SK-N-SH (cell line): ENCODE measurements around the gene LILRB5.

Experiments
- POLR2AphosphoS5 ChIP-seq: IDR thresholded peaks from 2 replicates; pipeline ENCODE4 v1.6.1; 2012; ENCODE audit warnings: low read depth, low read length
- TF ChIP-seq, protein P1 (sequence below): fragments of 200-600 bp; sonication (generic); IDR thresholded peaks from 2 replicates; pipeline ENCODE4 v1.6.1; 2017; ENCODE audit warnings: antibody characterized with exemption, mild to moderate bottlenecking, moderate library complexity

DNA sequence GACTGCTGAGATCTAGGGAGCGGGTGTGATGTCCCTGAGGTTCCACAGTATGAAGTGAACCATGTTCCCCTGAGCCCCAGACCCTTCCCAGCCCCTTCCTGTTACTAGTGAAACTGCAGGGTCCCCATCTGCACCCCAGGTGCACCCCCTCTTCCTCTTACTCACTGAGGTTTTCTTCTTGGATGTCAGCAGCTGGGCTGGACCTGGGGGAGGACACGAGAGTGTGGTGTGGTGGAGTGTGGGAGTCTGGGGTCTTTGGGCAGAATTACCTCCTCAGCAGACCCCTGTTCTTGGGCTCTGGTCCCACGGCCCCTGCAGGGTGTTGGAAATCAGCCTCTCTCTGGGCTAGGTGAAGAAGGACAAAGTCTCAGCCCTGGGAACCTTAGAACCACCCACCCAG, 11.1 kb downstream of the LILRB5 start:
- TF ChIP-seq POLR2AphosphoS5 = no peak
- TF ChIP-seq, protein P1, sequence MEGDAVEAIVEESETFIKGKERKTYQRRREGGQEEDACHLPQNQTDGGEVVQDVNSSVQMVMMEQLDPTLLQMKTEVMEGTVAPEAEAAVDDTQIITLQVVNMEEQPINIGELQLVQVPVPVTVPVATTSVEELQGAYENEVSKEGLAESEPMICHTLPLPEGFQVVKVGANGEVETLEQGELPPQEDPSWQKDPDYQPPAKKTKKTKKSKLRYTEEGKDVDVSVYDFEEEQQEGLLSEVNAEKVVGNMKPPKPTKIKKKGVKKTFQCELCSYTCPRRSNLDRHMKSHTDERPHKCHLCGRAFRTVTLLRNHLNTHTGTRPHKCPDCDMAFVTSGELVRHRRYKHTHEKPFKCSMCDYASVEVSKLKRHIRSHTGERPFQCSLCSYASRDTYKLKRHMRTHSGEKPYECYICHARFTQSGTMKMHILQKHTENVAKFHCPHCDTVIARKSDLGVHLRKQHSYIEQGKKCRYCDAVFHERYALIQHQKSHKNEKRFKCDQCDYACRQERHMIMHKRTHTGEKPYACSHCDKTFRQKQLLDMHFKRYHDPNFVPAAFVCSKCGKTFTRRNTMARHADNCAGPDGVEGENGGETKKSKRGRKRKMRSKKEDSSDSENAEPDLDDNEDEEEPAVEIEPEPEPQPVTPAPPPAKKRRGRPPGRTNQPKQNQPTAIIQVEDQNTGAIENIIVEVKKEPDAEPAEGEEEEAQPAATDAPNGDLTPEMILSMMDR = no peak
